Muscle of leg (tissue), 11 donors: ENCODE data around the gene VAV2. TPM values are rescaled to one million over a fixed set of nuclear protein-coding genes. Genes with fewer than 3 reads are reported as not detected.
A peak's percentile ranks its signal among the peaks of the same experiment; 100 is the strongest.

Source experiments
- DNase-seq: peaks from one replicate; pipeline ENCODE4 v3.0.0; 2013
- H3K27ac ChIP-seq: one replicate; pipeline ENCODE4 v1.5.1; 2013; ENCODE audit warnings: mild to moderate bottlenecking, low read length, control low read depth
- H3K27me3 ChIP-seq: one replicate; pipeline ENCODE4 v1.6.1; 2013; ENCODE audit warnings: low read length; ENCODE audit not compliant: control insufficient read depth, insufficient read depth
- H3K36me3 ChIP-seq: one replicate; pipeline ENCODE4 v1.6.1; 2013; ENCODE audit warnings: low read length; ENCODE audit not compliant: control insufficient read depth, insufficient read depth
- H3K4me1 ChIP-seq: one replicate; pipeline ENCODE4 v1.6.1; 2013; ENCODE audit warnings: low read length; ENCODE audit not compliant: control insufficient read depth, insufficient read depth
- H3K4me3 ChIP-seq: one replicate; pipeline ENCODE4 v1.5.1; 2013; ENCODE audit warnings: low read length, control low read depth
- H3K9me3 ChIP-seq: replicated peaks from 2 replicates; pipeline ENCODE4 v1.6.1; 2013; ENCODE audit warnings: low read depth, low read length; ENCODE audit not compliant: control insufficient read depth
- WGBS: methylation state at CpG from one replicate; pipeline ENCODE4 v1.1.5; 2013; ENCODE audit warnings: missing lambda C conversion rate; ENCODE audit not compliant: insufficient coverage; 5-methylcytosine and 5-hydroxymethylcytosine counted together
- polyA plus RNA-seq, 8 donors: library from polyadenylated mRNA; unstranded; fragments of 120-200 nt; gene quantifications; one replicate each; pipeline versions ENCODE4 v1.2.1 to v1.2.3, GENCODE V29; 2013; ENCODE audit warnings: inconsistent platforms in 1 of 8, low replicate concordance in 1 of 8; ENCODE audit not compliant: insufficient read length in 8 of 8, insufficient read depth in 1 of 8
- total RNA-seq: library from RNA; stranded (reverse); fragments of 120-200 nt; gene quantifications from one replicate; pipeline ENCODE4 v1.2.4, GENCODE V29; 2013

Gene VAV2
- total and polyA plus RNA-seq, 9 donors, result 7.4 to 19.1 (median 16.0) TPM

DNA sequence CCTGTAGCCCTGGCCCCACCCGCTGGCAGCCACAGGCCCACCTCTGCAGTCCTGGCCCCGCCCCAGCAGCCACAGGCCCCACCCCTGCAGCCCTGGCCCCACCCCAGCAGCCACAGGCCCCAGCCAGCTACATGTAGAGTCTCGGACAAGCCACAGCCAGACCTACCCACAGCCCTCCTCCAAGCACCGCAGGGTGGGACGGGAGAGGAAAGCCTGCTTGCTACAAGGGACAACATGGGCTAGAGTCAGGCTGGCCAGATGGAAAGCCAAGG lies 204.4 kb downstream of the VAV2 start:
- H3K36me3 ChIP-seq, result peaks cover 57% of the 10 kb centered on the region

GRCh38 chr9:133786907-133787753 lies 205.0 kb downstream of the VAV2 start:
- WGBS, result 69% methylated on average over 11 of the region's 17 CpGs
- Histone ChIP-seq H3K36me3 (peaks cover 54% of the 10 kb centered on the region), H3K4me3 (no peak overlapping the region), H3K27ac (no peak overlapping the region), H3K4me1 (peaks cover 14% of the 10 kb centered on the region), H3K27me3 (no peaks in the 10 kb centered on the region), H3K9me3 (no peaks in the 10 kb centered on the region)
- DNase-seq, result no peak

More for the DNA sequence above, 204.4 kb downstream of the VAV2 start:
- H3K4me1 ChIP-seq, result peaks cover 15% of the 10 kb centered on the region
- no peaks in the 10 kb centered on the region for H3K27me3 ChIP-seq
- H3K4me3 ChIP-seq, result no peak overlapping the region
- DNase-seq, result no peak
- H3K9me3 ChIP-seq, result no peaks in the 10 kb centered on the region
- H3K27ac ChIP-seq, result no peak overlapping the region
- 15% methylated on average over 2 of the region's 5 CpGs for WGBS

- 95% methylated on average over 4 of the region's 11 CpGs for WGBS
- Histone ChIP-seq H3K4me3 (no peak overlapping the region), H3K27me3 (no peaks in the 10 kb centered on the region), H3K4me1 (peaks cover 14% of the 10 kb centered on the region), H3K27ac (no peak overlapping the region), H3K36me3 (peaks cover 50% of the 10 kb centered on the region), H3K9me3 (no peaks in the 10 kb centered on the region)
- DNase-seq, result no peak
Measured at GRCh38 chr9:133786371-133786753, 205.8 kb downstream of the VAV2 start.

DNA sequence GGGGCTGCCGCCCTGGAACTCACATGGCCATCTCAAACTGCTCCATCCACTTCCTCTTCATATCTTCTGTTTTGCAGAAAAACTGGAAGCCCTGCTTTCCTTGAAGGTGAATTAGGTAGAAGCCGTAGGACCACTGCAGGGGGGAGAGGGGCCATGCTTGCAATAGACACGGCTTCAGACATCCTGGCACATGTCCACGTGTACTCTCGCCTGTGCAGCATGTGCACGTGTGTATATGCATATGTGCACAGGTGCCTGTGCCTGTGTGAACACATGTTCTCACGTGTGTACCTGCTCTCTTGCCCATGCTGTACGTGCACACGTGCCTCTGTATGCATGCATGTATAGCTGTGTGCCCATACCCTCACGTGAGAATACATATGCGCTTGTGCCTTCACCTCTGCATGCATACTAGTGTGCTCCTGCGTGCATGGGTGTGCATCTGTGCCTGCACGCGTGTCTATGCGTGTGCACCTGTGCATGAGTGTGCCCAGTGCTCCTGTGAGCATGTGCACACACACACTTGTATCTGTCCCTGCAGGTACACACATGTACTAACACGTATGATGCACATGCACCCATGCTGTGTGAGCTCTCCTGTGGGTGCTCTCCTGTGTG lies 206.3 kb downstream of the VAV2 start:
- Histone ChIP-seq H3K9me3 (no peaks in the 10 kb centered on the region), H3K27ac (no peak overlapping the region), H3K4me3 (no peak overlapping the region), H3K27me3 (no peaks in the 10 kb centered on the region), H3K4me1 (peaks cover 14% of the 10 kb centered on the region), H3K36me3 (peaks cover 53% of the 10 kb centered on the region)
- no peak for DNase-seq
- WGBS, result 85% methylated on average over 16 of the region's 16 CpGs

DNA sequence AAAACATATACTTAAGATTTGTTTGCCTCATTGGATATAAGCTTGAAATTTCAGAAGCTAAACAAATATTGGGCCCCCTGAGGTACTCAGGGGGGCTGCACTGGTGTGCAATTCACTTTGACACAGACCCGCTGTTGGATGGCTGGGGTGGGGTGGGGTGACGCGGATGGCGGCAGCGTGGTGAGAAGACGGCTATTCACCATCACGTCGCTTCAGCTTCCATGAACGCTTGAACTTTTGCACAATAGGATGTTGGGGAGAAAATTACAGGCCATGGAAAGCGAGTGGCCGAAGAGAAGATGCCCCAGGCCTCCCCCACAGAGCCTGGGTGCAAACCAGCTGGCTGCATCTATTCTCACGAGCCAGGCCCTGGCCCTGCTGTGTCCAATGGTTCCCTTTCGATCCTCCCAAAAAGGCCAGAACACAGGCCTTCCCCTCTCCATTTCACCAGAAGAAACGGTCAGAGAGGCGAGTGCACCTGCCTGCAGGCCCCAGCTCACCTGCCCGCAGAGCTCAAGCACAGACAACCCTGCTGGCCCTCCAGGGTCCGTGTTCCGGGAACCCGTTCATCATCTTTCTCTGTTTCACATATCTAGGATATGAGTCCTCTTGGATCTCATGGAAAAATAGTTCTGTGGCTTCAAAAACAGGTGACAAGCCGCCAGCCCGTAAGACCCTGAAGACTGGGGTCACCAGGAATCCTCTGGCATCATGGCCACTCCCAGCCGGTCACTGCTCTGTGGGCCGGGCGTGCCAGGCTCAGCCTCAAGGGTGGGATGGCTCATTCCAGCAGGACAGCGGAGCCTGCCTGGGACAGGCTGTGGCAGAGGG lies 207.2 kb downstream of the VAV2 start:
- no peaks in the 10 kb centered on the region for H3K9me3 ChIP-seq
- peaks cover 49% of the 10 kb centered on the region for H3K36me3 ChIP-seq
- H3K27ac ChIP-seq, result no peak overlapping the region
- no peak overlapping the region for H3K4me3 ChIP-seq
- DNase-seq, result no peak
- no peaks in the 10 kb centered on the region for H3K27me3 ChIP-seq
- peaks cover 14% of the 10 kb centered on the region for H3K4me1 ChIP-seq
- 83% methylated on average over 21 of the region's 25 CpGs for WGBS

DNA sequence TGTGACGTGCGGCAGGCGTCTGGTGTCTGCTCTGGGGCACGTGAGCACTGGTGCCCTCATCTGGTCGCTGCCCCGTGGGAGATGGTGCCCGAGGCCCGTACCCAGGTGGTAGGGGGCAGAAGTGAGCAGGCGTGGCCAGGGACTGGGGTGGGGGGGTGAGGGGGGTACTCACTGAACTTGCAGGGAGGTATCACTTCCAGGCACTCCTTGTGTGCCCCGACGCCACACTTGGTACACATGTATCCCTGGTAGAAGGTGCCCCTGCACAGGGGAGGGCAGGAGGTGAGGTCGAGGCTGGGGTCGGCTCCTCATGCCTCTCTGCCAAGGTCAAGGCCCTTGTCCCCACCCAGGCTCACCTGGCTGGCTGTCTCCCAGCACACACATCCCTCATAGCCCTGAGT lies 208.8 kb downstream of the VAV2 start:
- 80% methylated on average over 12 of the region's 13 CpGs for WGBS
- no peak for DNase-seq
- H3K4me1 ChIP-seq, result peaks cover 2% of the 10 kb centered on the region

GRCh38 chr9:133782157-133783130 lies 209.7 kb downstream of the VAV2 start:
- no peak overlapping the region for H3K27ac ChIP-seq
- H3K9me3 ChIP-seq, result no peaks in the 10 kb centered on the region
- 42% methylated on average over 10 of the region's 16 CpGs for WGBS
- DNase-seq, result peak; percentile 78
- no peak overlapping the region for H3K4me3 ChIP-seq
- H3K4me1 ChIP-seq, result peaks cover 2% of the 10 kb centered on the region
- H3K27me3 ChIP-seq, result no peaks in the 10 kb centered on the region
- peaks cover 42% of the 10 kb centered on the region for H3K36me3 ChIP-seq

More for the DNA sequence above, 208.8 kb downstream of the VAV2 start:
- no peak overlapping the region for H3K27ac ChIP-seq
- peaks cover 47% of the 10 kb centered on the region for H3K36me3 ChIP-seq
- H3K27me3 ChIP-seq, result no peaks in the 10 kb centered on the region
- no peak overlapping the region for H3K4me3 ChIP-seq
- H3K9me3 ChIP-seq, result no peaks in the 10 kb centered on the region

GRCh38 chr9:133781828-133782135 lies 210.3 kb downstream of the VAV2 start:
- H3K27me3 ChIP-seq, result no peaks in the 10 kb centered on the region
- H3K4me3 ChIP-seq, result no peak overlapping the region
- H3K9me3 ChIP-seq, result no peaks in the 10 kb centered on the region
- H3K27ac ChIP-seq, result no peak overlapping the region
- peaks cover 2% of the 10 kb centered on the region for H3K4me1 ChIP-seq
- H3K36me3 ChIP-seq, result peaks cover 49% of the 10 kb centered on the region
- no peak for DNase-seq
- no CpG with 5 or more reads among the region's 10 CpGs for WGBS

- H3K36me3 ChIP-seq, result peaks cover 55% of the 10 kb centered on the region
- DNase-seq, result no peak
- over 99% methylated on average over 10 of the region's 15 CpGs for whole genome bisulfite sequencing
Measured at GRCh38 chr9:133780962-133781827, 210.9 kb downstream of the VAV2 start.

More at GRCh38 chr9:133780962-133781827, 210.9 kb downstream of the VAV2 start:
- Histone ChIP-seq H3K27ac (no peak overlapping the region), H3K9me3 (no peaks in the 10 kb centered on the region), H3K27me3 (no peaks in the 10 kb centered on the region), H3K4me1 (peaks cover 2% of the 10 kb centered on the region), H3K4me3 (no peak overlapping the region)
